PC-3 (cell line): ENCODE measurements around the gene EHD4. TPM values are rescaled to one million over a fixed set of nuclear protein-coding genes. Genes with fewer than 3 reads are reported as not detected.

Source experiments
- ATAC-seq: fragments of 200-7000 bp; cut with Tn5 transposase; 2 replicates; pipeline ENCODE4 v1.9.1; 2020; ENCODE audit warnings: mild to moderate bottlenecking, moderate library complexity
- BruUV-seq: library from RNA; stranded (reverse); fragments of 400-500 nt; replicated peaks from 2 replicates; lab custom pipeline; 2021; lab: Mats Ljungman, UMichigan
- CTCF ChIA-PET: fragments of 300-600 bp; sonication (Branson Sonifier 250); formaldehyde crosslinking; loops from one replicate; lab custom pipeline; 2022; ENCODE audit warnings: antibody characterized with exemption; lab: Charles Lee
- POLR2A ChIA-PET: fragments of 300-600 bp; sonication (Branson Sonifier 250); formaldehyde crosslinking; loops from one replicate; lab custom pipeline; 2022; ENCODE audit warnings: antibody characterized with exemption; ENCODE audit not compliant: unreplicated experiment; lab: Charles Lee
- DNase-seq: peaks from one replicate; pipeline ENCODE4 v3.0.0-alpha.2; 2015
- H2AFZ ChIP-seq: fragments of 300-600 bp; sonication (generic); 2 replicates; pipeline ENCODE4 v1.6.0; 2016; ENCODE audit warnings: antibody characterized with exemption, low read length
- H3F3A ChIP-seq: fragments of 300-600 bp; sonication (generic); one replicate; pipeline ENCODE4 v1.6.0; 2017; ENCODE audit warnings: antibody characterized with exemption, low read length, control low read depth, mild to moderate bottlenecking; ENCODE audit not compliant: unreplicated experiment
- H3K27ac ChIP-seq: fragments of 300-600 bp; sonication (generic); 2 replicates; pipeline ENCODE4 v1.5.1; 2016; ENCODE audit warnings: mild to moderate bottlenecking, low read length
- H3K27me3 ChIP-seq: fragments of 300-600 bp; sonication (generic); 2 replicates; pipeline ENCODE4 v1.6.1; 2016; ENCODE audit warnings: low read length, mixed read lengths
- H3K36me3 ChIP-seq: fragments of 300-600 bp; sonication (generic); 2 replicates; pipeline ENCODE4 v1.6.1; 2016; ENCODE audit warnings: low read depth, mixed run types, low read length, mixed read lengths
- H3K4me1 ChIP-seq: fragments of 300-600 bp; sonication (generic); 2 replicates; pipeline ENCODE4 v1.5.1; 2016; ENCODE audit warnings: low read length; ENCODE audit not compliant: insufficient read depth
- H3K4me2 ChIP-seq: fragments of 300-600 bp; sonication (generic); 2 replicates; pipeline ENCODE4 v1.6.0; 2016; ENCODE audit warnings: low read length
- H3K4me3 ChIP-seq: fragments of 300-600 bp; sonication (generic); 2 replicates; pipeline ENCODE4 v1.5.1; 2016; ENCODE audit warnings: mild to moderate bottlenecking, low read length, mixed read lengths
- H3K79me2 ChIP-seq: fragments of 300-600 bp; sonication (generic); 2 replicates; pipeline ENCODE4 v1.6.1; 2017; ENCODE audit warnings: low read length, mixed read lengths
- H3K9ac ChIP-seq: fragments of 300-600 bp; sonication (generic); 2 replicates; pipeline ENCODE4 v1.6.0; 2016; ENCODE audit warnings: mild to moderate bottlenecking, low read length
- H3K9me2 ChIP-seq: fragments of 300-600 bp; sonication (generic); replicated peaks from 2 replicates; pipeline ENCODE4 v1.6.1; 2016; ENCODE audit warnings: mixed run types, low read length, mixed read lengths
- H3K9me3 ChIP-seq: fragments of 300-600 bp; sonication (generic); 2 replicates; pipeline ENCODE4 v1.6.1; 2016; ENCODE audit warnings: low read length, mixed read lengths
- H4K20me1 ChIP-seq: fragments of 300-600 bp; sonication (generic); 2 replicates; pipeline ENCODE4 v1.6.1; 2016; ENCODE audit warnings: low read length, mixed read lengths
- CTCF ChIP-seq: fragments of 300-600 bp; sonication (generic); conservative IDR thresholded peaks from 2 replicates; pipeline ENCODE4 v1.5.1; 2017; ENCODE audit warnings: antibody characterized with exemption, low read depth, mild to moderate bottlenecking, low read length
- EZH2 ChIP-seq: fragments of 300-600 bp; sonication (generic); IDR thresholded peaks from one replicate; pipeline ENCODE4 v1.6.1; 2017; ENCODE audit warnings: antibody characterized with exemption, mild to moderate bottlenecking, low read length; ENCODE audit not compliant: unreplicated experiment
- EZH2phosphoT487 ChIP-seq: fragments of 300-600 bp; sonication (generic); IDR thresholded peaks from 2 replicates; pipeline ENCODE4 v1.6.1; 2018; ENCODE audit warnings: mild to moderate bottlenecking, antibody characterized with exemption, low read length, borderline replicate concordance
- intact Hi-C: fragments of 100-400 bp; cut with micrococcal nuclease; formaldehyde crosslinking; loops from 2 replicates; pipeline ENCODE4 v1.9.0; 2023
- total RNA-seq: library from RNA; depleted of rRNA; stranded (reverse); fragments of >200 nt; gene quantifications from 2 replicates; pipeline ENCODE4 v1.2.3, GENCODE V29; 2014

Gene EHD4
- total RNA-seq, 1 experiment from 2014 or later = 57.8 TPM

GRCh38 chr15:41987925-41988275 lies 15.5 kb upstream of the EHD4 start:
- intact Hi-C loops = no loop called here
- no peak overlapping the region for H3K4me2 ChIP-seq
- no peak overlapping the region for H3K27ac ChIP-seq
- H3K4me1 ChIP-seq = no peaks in the 10 kb centered on the region
- no peaks in the 10 kb centered on the region for H4K20me1 ChIP-seq
- H3K79me2 ChIP-seq = no peaks in the 10 kb centered on the region
- H3K9me2 ChIP-seq = no peaks in the 10 kb centered on the region
- H3K36me3 ChIP-seq = no peaks in the 10 kb centered on the region
- H3K4me3 ChIP-seq = no peak overlapping the region
- ChIA-PET POLR2A (no interaction called here), CTCF (no interaction called here)
- no peak overlapping the region for H3K9ac ChIP-seq
- no peak for ATAC-seq
- no TSS peak for BruUV-seq
- H2AFZ ChIP-seq = no peak overlapping the region
- no peaks in the 10 kb centered on the region for H3K9me3 ChIP-seq
- no peak for DNase-seq
- no peaks in the 10 kb centered on the region for H3K27me3 ChIP-seq
- no peaks in the 10 kb centered on the region for H3F3A ChIP-seq
- no peak for TF ChIP-seq CTCF
- TF ChIP-seq EZH2 = no peak
- no peak for TF ChIP-seq EZH2phosphoT487

- H3K27ac ChIP-seq = no peak overlapping the region
- no peak overlapping the region for H3K4me3 ChIP-seq
- no peaks in the 10 kb centered on the region for H3K9me3 ChIP-seq
- H2AFZ ChIP-seq = no peak overlapping the region
- no peaks in the 10 kb centered on the region for H3K27me3 ChIP-seq
- H3K36me3 ChIP-seq = no peaks in the 10 kb centered on the region
- no peaks in the 10 kb centered on the region for H3K79me2 ChIP-seq
- DNase-seq = no peak
- CTCF ChIA-PET = interaction anchor here (0.6 kb wide), 1 partner anchor 70 kb away, joined by 3 read pairs; no protein-coding TSS in a partner anchor
- no peaks in the 10 kb centered on the region for H3K4me1 ChIP-seq
- intact Hi-C loops = no loop called here
- BruUV-seq = no TSS peak
- no peak overlapping the region for H3K9ac ChIP-seq
- POLR2A ChIA-PET = no interaction called here
- TF ChIP-seq EZH2phosphoT487 (no peak), EZH2 (no peak), CTCF (no peak)
- no peak for ATAC-seq
- no peaks in the 10 kb centered on the region for H3K9me2 ChIP-seq
- H3K4me2 ChIP-seq = no peak overlapping the region
- no peaks in the 10 kb centered on the region for H3F3A ChIP-seq
- no peaks in the 10 kb centered on the region for H4K20me1 ChIP-seq
Observed at GRCh38 chr15:41987246-41987924, 15.0 kb upstream of the EHD4 start.
